GM19438 (cell line): ENCODE measurements around the gene TRIM25.
"Not testable (repeated sequence)": the region's sequence is repeated elsewhere in the genome, so short reads cannot be mapped to it uniquely, and the experiment has no call there.

Source experiments
- ATAC-seq: cut with Tn5 transposase; IDR thresholded peaks from one replicate; pipeline ENCODE4 v1.9.1; 2021; ENCODE audit warnings: low read depth; ENCODE audit not compliant: unreplicated experiment

Gene TRIM25, protein sequence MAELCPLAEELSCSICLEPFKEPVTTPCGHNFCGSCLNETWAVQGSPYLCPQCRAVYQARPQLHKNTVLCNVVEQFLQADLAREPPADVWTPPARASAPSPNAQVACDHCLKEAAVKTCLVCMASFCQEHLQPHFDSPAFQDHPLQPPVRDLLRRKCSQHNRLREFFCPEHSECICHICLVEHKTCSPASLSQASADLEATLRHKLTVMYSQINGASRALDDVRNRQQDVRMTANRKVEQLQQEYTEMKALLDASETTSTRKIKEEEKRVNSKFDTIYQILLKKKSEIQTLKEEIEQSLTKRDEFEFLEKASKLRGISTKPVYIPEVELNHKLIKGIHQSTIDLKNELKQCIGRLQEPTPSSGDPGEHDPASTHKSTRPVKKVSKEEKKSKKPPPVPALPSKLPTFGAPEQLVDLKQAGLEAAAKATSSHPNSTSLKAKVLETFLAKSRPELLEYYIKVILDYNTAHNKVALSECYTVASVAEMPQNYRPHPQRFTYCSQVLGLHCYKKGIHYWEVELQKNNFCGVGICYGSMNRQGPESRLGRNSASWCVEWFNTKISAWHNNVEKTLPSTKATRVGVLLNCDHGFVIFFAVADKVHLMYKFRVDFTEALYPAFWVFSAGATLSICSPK

DNA sequence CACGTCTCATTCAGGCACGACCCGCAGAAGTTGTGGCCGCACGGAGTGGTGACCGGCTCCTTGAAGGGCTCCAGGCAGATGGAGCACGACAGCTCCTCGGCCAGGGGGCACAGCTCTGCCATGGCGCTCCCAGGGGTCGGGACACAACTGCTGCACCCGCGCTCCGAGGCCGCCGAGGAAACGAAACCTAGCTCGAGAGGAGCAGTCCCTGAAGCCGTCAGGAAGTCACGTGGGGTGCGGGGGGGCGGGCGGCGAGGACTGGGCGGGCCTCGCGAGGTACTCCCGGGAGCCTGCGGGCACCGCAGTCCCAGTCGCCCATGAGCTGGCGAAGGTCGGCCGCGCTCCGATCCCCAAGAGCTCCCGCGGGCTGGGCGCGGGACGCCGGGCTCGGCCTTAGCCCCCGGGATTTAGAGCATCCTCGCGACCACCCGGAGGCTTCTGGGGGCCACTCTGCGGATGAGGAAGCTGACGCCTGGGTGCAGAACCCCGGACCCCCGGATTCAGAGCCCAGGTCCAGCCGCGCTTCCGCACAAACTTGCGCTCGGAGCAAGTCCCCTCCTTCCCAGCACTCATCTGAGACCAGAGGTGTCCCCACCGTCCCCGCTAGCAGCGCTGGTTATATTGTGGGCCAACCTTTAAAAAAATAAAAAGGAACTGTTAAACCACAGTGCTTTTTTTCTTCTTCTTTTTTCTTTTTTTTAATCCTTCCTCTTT, at the start of gene TRIM25:
TSS of gene TRIM25 (minus strand) at position 183 of the 714 bp plus-strand sequence. CDS start at position 122, 61 bp downstream.
- peak; percentile 67 for ATAC-seq

DNA sequence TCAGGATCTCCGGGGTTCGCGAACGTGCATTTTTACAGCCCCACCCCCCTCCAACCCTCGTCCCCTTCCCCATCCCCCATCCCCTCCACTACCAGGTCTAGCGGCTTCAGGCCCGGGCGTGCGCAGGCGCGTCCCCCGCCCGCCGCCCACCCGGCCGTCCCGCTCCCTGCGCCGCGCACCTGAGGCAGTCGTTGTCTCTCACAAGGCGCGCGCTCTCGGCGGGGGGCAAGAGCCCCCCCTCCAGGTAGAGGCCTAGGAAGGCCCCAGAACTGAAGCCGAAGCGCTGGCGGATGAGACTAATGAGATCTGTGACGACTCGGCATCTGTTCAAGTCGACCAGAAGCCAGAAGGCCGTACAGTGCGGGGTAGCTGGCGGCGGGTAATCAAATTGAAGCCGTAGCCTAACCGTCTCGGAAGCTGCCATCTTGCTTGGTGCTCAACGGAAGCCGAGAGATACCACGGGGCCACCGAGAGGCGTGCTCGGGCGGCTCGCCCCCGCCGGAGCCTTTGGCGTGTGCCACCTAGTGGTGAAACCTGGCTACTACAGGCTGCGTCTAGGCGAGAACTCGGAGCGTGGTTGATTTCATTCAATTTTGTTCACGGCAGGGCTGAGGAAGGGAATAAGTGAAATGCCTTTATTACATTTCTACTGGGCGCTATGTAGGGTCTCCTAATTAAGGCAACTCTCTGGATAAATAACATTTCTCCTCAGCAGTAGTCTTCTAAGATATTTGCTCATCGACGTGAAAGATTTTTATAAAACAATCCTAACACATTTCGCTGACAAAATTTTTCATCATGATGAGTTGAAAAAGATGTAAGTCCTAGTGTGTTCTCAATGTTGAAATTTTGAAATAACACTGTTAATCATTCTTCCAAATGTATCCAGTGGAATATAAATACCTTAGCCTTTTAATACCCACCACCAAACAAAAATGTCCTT, 47.0 kb upstream of the TRIM25 start, which contains the start of gene COIL:
TSS of gene COIL (minus strand) at position 455 of the 943 bp plus-strand sequence. CDS start at position 424, 31 bp downstream.
- peak; percentile 95 for ATAC-seq

DNA sequence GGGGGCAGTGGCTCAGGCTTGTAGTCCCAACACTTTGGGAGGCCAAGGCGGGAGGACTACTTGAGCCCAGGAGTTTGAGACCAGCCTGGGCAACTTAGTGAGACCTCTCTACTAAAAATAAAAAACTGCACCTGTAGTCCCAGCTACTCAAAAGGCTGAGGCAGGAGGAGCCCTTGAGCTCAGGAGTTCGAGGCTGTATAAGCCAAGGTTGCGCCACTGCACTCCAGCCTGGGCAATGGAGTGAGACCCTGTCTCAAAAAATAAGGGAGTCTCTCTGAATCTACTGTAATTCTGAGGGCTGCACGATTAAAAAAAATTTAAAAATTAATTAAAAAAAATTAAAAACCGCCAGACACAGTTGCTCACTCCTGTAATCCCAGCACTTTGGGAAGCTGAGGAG, 43.1 kb upstream of the TRIM25 start:
- no peak for ATAC-seq

DNA sequence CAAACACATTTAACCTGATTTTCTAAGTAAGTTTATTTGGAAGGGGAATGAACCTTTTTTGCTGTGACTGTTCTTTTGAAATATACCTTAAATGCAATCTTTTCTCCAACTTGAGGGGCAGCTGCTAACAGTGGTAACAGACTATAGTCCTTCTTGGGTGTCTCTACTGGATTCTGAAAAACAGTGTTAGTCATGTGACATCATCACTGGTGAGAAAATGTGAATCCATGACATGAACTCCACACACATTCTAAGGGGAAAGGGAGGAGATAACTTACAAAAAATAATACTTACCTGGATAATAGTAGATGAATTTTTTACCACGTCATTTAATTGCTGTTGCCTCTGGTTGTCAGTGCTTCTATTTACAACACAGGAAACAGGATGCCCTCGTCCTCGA, 35.7 kb upstream of the TRIM25 start:
- ATAC-seq, result no peak

DNA sequence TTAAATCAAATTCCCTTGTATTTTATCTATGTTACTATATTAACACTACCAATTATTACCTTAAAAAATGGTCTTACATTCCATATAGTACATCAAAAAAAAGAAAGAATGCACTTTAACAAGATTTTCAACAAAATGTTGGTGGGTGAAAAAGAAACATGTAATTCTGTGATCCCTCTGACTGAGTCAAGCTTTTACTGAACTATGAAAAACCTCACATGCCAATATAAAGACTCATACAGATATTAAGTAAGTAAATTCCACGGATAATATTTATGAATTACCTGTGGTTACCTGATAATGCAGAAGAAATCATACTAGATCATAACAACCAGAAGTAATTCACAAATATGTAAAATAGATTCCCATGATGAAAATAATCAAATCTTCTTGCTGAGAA, 34.6 kb upstream of the TRIM25 start:
- ATAC-seq, result no peak

DNA sequence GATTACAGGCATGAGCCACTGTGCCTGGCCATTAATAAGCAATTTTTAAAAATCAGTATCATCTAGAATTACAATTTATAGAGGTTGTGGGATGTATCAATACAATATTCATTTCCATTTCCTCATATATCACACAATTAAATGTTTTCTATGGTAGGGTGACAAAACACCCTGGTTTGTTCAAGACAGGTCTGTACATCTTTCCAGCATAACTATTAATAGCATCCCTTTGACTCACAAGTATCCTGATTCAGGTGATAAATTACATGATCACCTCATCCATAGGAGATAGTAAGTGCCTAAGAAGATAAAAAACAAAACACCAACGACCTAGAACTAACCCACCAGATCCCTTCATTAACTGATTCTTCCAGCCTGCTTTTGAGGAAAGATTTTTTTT, 33.9 kb upstream of the TRIM25 start:
- no peak for ATAC-seq

DNA sequence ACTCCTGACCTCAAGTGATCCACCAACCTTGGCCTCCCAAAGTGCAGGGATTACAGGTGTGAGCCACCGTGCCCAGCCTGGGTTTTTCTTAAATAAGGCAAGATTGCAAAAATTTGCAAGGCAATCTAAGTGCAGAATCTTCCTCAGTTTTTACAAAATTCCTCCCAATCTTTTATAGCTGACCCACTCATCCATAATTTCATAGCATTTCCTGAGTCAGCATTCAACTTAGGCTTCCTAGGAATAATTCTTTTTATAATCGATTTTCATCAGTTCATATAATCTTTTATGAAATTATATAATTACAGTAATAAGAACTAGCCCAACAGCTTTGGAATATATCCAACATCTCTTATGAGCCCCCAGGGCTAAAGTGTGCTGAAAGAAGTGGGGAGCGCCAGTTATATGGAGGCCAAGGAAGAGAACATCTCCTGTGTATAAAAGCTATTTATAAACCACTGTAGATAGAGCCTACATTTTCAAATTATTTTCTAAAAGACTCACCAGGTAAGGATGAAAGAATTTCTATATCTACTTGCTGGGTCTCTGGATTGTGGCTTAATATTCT, 32.2 kb upstream of the TRIM25 start:
- ATAC-seq, result no peak

DNA sequence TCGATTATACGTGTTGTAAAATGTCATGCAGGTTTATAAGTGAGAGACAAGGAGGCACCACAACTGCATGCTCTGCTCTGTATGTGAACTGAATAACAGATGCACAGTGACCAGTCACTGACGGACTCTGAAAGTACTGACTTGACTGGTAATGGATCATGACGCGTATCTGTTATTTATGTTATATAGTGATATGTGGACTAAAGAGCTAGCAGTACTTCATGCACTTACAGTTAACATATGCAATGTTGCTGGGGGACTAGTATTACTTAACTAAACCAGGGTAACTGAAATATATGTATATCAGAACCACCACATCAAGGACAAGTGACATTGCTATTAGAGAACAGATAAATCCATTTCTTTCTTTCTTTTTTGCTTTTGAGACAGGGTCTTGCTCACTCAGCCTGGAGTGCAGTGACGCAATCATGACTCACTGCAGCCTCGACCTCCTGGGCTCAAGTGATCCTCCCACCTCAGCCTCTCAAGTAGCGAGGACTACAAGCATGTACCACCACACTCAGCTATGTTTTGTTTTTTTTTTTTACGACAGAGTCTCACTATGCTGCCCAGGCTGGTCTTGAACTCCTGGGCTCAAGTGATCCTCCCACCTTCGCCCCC, 29.8 kb upstream of the TRIM25 start:
- no peak for ATAC-seq

DNA sequence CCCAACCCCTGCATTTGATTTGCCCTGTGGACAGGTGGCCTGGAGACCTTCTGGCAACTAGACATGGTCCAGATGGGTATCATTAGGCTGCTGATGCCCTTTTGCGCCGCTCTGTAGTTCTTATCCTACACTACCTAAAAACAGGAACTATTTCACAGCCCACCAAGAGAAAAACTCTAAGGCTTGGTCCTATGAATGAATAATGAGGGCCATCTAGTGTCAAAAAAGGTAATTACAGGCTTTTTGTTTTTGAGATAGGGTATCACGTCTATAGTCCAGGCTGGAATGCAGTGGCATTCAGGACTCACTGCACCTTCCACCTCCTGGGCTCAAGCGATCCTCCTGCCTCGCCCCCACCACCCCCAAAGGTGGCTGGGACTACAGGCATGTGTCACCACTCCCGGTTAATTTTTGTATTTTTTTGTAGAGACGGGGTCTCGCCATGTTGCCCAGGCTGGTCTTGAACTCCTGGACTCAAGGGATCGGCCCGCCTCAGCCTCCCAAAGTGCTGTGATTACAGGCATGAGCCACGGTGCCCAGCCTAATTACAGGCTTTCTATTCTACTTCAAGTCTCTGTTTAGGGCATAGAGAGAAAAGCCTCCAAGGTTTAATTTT, 26.1 kb upstream of the TRIM25 start:
- ATAC-seq, result no peak

DNA sequence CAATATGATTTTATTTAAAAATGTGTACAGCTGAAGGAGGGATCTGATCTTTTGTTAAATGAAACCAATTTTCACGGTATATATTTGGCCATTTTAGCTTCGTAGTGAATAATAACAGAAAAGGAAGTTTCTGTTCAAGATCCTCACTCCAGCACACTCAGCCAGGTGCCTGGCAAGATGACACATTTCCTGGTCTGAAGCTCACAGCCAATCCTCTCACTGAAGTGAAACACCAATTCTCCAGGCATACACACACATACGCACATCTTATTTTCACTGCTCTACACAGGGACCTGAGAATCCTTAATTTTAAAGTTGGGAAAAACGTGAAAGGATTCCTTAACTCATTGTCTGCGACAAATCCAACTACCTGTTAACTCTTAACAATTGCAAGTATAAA, 24.4 kb upstream of the TRIM25 start:
- not testable (repeated sequence) for ATAC-seq

DNA sequence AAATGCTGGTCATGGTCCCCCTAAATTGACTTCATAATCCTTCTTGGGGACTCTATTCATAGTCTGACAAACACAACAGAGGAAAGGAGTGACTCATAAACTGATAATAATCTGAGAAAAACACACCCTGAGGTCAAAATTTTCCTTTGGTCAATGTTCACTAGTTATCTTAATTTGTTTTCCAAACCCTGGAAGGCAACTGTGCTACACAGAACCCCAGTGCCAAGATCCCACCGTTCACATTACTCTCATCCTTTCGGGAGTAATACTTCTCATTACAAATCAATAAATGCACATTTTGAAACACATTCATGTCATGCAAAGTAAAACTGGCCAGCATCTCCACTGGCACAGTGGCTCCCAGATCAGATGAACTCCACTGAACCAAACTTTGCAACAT, 23.8 kb upstream of the TRIM25 start:
- no peak for ATAC-seq

DNA sequence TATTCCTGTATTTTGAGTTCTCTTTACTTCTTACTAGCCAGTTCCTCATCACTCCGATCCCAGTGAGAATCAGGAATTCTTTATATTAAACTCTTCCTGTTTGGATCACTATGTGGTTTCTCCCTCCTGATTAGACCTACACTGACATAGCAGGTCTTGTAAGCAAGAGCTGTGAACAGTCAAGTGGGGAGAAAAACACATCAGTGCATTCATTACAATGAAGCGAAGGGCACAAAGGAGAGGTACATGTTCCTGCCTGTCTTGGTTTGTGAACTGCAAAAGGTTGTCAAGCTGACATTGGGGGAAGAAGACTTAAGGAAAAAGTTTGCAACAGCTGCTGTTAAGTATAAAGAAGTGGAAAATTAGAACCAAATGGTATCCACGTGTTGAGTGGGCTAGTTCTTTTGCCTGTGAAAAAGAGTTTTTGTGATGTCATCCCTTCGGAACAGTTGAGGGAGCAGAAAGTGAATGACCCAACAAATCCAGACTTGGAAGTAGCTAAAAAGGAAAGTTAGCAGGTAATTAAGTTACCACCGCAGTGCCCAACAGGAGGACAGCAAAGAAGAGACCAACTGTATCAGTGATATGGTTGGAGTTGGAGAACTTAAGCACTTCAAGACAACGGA, 23.0 kb upstream of the TRIM25 start:
- no peak for ATAC-seq

DNA sequence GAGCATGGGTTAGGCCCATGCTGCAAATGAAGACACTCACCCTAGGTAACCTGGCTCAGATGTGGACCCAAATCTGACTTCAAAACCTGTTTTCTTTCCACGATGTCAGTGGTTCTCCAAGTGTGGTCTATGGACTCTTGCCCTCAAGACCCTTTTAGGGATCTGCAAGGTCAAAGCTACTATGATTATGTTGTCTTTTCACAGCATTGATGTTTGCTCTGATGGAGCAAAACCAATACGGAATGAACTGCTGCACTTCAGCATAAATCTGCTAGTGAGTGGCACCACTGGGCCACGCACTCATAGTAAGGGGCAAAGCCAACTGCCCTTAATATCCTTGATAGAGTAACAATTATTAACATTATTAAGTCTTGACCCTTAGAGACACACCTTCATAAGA, 21.6 kb upstream of the TRIM25 start:
- no peak for ATAC-seq

DNA sequence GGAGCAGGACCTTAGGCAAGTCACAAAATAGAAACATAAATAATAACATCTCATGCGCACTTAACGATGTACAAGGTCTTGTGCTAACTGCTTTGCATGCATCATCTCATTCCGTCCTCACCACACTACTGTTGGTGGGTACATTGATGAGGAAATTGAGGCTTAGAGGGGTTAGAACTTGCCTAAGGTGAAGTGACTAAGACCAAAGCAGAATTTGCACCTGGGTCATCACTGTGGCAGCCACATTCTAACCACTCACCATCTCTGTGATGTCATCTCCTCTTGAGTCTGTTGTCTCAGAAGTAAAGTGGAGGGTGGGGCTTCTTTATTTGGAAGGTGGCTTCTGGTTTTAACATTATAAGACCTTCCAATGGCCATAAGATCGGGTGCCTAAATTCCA, 20.4 kb upstream of the TRIM25 start:
- ATAC-seq, result no peak

DNA sequence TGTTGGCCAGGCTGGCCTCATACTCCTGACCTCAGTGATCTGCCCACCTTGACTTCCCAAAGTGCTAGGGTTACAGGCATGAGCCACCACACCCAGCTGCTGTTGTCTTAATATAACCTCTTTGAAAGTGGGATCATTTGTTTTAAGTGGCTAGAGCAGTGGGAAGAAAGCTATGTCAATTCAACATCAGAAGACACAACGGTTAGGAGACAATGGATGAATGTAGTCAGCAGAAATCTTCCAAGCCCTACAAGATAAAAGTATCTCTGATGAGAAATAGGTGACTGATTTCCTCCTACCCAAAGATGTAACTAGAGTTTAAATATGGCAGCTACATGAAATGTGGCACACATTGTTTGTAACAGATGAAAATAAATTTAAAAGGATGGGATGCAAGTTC, 20.0 kb upstream of the TRIM25 start:
- no peak for ATAC-seq

DNA sequence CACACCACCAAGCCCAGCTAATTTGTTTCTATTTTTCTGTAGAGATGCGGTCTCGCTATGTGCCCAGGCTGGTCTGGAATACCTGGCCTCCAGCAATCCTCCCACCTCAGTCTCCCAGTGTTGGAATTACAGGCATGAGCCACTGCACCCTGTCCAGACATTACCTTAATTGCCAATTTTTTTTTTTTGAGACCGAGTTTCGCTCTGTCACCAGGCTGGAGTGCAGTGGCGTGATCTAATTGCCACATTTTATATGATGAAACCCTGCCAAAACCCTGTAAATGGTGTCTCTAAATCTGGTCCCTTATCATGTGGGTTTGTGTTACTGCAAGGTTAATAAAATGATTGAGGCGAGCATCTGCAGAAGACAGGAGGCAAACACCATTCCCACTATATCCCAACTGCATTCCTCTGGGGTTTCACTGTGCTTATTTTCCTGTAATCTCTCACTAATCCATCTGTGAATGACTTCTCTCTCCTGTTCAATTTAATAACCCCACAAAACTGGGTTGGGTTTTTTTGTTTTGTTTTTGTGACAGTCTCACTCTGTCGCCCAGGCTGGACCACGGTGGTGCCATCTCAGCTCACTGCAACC, 19.4 kb upstream of the TRIM25 start:
- no peak for ATAC-seq

DNA sequence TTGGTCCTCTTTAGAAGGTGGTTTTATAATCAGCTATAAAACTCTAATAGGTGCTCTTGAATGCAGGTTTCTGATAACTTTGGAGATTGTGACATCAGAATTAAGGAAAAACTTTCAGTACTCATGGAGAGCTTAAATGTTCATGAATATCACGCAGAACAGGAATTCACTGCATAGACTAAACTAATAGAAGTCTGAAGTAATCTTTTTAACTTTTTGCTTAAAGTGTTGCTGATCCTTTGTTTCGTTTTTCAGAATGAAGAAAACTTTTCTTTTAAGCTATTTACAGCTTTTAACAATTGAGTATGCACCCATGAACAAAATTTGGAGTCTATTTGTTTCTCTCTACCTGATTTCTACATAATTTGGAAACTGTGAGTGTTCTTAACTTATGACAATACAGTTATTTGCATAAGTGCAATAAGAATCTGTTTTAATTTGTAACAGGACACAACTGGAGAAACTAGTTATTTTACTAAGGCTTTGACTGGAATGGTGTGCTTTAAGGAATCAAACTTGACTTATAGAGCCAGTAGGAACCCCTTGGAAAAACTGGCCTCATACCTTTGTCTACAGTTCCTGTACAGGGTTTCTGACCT, 17.0 kb upstream of the TRIM25 start:
- ATAC-seq, result no peak
